EH (cell line): ENCODE results near the gene DICER1.

ENCODE experiments used
- DNase-seq: peaks from one replicate; pipeline ENCODE4 v3.0.0-alpha.2; 2015; ENCODE audit warnings: low read depth

The DICER1 gene

DNA sequence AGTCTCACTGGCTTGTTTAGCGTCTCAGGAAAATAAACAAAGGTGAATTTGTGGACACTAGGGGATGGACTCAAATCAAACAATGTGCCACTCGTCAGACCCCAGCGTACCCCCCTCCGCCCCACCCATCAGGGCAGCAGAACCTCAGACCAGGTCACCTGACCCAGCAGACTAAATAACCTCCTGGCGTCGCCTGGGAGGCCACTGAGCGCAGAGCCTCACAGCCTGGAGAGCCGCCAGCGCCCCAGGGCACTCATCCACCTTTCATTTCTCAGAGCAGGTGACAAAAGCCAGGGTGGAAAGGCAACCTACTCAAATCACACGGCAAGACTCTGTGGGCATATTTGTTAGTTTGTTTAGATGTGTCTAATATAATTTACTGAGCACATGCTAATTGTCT, 100.9 kb downstream of the DICER1 start:
- DNase-seq = no peak

DNA sequence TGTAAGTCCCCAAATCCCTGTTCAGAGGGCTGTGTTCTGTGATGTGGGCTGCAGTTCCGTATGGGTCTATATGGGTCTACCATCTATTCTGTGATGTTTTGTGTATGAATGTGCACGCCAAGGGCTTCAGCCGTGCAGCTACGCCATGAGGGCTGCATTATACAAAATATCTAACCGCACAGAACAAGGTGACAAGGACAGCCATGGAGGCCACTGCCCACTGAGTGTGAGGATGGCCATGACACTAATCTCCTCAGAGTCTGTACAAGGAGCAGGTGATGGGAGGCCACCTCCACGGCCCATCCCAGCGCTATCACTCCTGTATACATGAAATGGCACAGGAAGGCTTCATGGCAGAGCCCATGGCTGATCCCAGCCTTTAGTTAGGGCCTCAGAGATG, 102.0 kb downstream of the DICER1 start:
- DNase-seq = no peak

DNA sequence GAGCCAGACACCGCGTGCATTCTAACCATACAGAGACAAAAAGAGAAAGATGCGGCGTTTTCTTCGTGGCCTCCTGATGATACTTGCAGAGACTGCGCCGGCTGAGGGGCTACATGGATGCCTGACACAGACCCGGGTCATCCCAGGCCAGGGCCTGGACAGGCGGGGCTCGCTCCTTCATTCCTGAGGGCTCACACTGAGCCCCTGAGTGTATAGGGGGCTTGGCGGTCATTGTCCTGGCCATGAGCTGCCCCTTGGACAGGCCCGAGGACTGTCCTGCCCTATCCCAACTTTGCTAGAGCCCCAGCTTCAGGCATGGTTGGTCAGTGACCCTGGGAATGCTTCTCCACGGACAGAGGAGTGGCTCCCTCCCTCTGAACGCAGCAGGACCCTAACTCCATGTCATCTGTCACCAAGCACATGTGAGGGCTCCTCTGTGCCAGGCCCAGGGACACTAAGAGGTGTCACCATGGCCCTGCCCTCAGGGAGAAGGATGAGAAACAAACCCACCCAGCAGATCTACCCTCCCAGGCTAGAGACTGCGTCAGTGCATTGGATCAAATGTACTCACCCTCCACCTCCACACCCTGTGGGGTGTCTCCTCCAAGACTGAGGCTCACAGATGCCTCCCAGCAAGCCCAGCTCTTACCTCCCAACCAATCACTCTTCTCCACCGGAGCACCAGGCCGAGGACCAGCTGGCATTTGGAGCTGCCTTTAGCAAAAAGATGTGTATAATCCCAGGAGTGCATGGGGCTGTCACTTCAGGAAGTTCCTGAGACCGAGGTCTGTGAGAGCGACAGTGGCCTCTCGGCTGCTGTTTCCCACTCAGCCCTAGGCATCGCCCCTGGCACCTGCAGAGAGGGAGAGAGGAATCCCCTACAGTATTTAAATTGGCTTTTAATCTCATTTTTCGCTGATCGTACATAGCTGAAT, 102.7 kb downstream of the DICER1 start:
- no peak for DNase-seq

DNA sequence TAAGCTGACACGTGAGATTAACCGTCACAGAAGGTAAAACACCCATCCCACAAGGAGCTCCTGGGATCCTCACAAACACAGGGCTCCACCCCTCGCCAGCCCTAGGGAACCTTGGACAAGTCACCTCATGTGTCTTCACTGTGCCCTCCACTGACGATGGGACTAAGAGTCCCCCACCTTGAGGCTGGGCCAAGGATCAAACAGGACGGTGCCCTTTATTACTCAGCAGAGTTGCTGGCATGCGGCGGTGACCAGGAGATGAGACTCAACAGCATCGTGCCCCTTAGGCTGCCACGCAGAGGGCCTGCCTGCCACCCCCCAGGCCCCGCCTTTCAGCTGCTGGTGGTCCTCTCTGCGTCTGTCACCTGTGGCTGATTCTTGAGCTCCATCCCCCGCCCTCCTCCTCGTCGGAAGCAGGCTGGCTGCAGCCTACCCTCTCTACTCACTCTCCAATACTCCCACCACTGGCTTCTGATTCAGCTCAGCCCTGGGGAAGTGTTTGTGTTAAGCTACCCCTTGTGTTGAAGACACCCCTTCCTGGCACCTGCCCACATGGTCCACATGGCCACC, 105.2 kb downstream of the DICER1 start:
- DNase-seq = no peak

DNA sequence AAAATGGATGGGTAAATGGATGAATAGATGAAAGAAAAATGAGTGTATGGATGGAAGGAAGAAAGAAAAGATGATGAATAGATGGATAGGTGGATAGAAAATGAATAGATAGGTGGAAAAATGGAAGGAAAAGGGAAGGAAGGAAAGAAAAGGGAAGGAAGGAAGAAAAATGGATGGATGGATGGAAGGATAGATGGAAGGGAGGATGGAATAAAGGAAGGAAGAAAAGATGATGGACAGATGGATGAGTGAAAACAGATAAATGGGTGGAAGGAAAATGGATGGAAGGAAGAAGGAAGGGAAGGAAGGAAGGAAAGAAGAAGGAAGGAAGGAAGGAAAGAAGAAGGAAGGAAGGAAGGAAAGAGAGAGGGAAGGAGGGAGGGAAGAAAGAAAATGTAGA, 107.4 kb downstream of the DICER1 start:
- DNase-seq = no peak

DNA sequence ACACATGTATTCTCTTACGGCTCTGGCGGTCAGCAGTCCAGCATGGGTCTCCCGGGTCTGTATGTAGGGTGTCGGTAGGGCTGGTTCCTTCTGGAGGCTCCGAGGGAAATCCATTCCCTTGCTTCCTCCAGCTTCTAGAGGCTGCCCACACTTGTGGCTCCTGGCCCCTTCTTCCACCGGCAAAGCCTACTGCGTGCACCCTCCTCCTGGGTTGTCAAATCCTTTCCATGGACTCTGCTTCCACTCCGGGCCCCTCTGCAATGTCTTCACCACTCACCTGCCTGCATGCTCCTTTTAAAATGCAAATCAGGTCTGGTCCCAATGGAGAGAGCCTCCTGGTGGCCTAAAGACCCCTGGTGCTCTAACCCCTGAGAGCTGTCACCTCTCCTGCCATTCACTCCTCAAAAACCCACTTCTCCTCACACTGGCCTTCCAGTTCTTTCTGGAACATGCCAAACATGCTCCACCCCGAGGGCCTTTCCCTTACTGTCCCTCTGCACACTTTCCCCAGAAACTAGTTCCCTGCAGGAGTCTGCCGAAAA, 108.5 kb downstream of the DICER1 start:
- no peak for DNase-seq

DNA sequence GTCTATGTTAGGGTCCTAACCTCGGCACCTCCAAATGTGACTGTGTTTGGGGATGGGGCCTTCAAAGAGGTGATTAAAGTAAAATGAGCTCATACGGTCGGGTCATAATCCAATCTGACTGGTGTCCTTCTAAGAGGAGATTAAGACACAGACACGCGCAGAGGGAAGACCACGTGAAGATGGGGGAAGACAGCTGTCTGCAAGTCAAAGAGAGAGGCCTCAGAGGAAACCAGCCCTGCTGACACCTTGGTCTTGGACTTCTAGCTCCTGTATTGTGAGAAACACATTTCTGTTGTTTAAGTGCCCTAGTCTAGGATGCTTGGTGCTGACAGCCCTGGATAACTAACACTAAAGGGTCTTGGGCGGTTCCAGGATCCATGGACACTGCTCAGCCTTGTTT, 109.6 kb downstream of the DICER1 start:
- DNase-seq = no peak

DNA sequence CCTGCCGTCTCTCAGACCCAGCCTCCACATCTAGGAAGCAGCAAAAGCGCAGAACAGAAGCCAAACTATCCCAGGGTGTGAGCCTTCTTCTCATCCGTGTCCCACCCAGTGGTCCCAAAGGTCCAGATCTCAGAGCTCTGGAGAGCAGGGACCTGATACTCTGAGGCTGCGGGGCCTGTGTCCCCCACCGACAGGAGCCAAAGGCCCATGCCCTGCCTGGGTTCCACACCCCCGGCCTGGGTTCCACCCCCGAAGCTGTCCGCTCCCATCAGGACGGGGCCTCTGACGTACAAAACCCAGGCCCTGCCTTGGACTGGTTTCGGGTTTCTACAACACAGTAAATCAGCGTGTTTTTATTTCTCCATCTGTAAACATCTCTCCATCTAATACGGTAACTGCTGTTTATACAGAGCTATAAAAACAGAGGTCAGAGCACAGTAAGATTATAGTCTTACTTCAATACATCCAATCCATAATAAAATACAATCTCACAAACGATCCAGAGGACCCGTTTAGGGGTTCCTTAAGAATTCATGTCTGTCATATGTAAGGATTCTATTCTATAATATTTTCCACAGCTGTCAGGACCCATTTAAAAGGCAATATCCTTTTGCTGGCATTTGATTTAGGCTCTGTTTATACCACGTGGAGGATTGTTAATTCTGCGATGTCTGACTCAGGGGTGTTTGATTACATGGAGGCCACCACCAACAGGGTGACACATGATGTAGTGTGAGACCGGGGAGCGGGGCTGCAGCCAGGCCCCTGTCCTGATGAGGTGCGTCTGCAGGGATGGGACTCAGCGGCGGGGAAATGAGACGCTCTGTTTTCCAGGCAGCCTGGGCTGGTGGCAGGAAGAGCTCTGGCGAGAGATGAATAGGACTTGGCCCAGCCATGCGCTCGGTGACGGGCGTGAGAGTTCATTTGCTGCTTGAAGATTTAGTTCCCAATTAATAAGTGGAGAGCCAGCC, 110.3 kb downstream of the DICER1 start:
- DNase-seq = peak; percentile 3

DNA sequence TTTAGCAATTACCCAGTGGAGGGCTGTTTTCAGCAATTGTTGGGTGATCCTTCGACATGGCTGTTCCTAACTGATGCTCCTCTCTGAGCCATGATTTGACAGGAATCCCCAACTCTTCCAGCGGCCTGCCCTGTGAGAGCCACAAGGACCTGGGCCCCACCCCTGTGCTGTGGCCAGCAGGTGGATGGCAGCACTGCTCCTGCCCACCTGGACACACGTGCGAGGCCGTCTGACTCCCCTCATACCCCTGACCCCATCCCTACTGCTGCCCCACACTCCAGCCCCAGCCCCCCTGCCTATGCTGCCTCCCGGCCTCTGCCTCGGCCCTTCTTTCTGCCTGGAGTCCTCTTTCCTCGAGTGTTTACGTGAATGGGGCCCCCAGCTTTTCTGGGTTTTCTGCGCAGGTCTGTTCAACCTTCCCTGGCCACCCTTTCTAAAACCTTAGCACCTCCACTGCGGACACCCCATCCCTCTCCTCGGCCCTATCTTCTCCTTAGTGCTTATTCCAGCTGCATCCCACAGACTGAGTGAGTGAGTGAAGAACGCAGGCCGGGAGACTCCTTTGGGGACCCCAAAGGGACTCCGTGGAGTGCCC, 111.4 kb downstream of the DICER1 start:
- DNase-seq = no peak

DNA sequence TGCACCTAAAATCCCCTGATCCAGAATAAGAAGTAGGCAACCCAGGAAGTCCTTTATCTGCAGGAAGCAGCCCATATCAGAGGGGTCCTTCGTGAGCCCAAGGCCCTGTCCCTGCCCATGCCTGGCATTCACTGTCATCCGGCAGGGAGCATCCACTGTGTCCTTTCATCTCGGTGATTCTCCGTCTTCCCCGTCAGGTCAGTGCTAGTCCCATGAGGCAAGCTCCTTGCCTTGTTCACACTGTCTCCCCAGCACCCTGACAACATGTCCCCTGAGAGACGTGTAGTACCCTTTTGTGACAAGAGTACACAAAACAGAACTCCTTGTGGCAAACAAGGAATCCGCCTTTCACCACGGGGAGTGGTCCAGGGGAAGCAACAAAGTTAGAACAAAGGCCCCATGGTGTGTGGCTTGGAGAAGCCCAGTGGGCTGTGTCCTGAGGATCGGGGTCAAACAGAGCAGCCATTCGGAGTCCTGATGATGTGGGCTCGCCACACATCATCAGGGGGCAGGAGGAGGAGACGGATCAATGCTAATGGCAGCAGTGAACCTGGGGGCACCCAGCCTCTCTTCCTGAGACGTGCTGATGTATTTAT, 112.1 kb downstream of the DICER1 start:
- DNase-seq = no peak

DNA sequence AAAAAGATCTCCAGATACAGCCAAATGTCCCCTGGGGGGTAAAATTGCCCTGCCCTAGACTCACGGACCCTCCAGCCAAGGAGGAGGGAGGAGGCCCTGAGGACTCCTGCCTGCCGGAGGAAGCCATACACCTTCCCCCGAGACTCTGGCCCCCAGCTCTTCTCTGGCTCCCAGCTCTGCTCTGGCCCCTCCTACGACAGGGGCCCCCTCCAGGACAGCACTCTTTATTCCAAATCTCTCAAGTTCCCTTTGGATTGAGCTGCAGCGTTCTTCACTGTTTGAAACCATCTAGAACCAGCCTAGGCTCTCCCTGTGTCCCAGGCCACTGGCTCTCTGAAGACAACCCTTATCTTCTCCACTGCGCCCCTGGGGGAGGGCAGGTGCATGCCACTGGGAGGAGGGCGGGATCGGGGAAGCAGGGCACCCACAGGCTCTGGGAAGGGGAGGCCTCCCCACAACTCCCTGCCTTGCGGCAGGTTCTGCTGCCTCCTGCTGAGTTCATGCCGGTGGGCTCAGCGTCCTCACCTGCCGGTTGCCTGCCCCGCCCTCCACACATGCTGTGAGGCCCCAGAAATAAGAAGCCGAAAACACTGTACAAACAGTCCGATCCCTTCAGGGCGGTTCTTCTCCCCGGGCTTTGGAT, 112.7 kb downstream of the DICER1 start:
- no peak for DNase-seq

DNA sequence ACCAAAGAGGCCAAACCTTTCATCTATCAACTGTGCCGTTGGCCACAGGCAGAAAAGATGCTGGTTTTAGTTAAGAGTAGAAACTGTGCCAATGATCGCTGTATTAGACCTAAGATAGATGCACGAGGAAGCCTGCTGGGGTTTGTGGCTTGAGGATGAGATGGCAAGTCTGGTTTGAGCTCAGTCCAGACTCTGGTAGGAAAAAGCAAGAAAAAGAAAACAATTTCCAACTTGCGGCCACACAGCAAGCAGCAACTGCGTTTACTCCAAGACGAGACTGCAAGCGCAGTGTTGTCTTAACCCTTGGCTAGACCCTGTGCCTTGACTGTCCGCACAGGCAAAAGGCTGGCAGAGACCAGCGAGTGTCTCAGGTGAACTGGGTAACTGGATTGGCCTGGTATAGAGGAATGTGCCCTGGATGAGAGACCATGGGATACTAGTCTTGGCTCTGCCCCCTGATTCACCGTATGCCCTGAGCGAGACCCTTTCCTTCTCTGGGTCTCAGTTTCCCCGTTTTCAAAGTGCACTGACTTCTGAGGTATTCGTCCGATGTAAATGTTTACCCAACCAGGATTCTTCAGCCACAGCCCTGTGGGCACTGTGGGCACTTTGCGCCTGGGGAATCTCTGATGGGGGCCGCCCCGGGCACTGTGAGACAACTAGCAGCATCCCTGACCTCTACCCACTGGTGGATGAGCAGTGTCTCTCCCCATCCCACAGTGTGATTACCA, 113.4 kb downstream of the DICER1 start:
- DNase-seq = no peak

DNA sequence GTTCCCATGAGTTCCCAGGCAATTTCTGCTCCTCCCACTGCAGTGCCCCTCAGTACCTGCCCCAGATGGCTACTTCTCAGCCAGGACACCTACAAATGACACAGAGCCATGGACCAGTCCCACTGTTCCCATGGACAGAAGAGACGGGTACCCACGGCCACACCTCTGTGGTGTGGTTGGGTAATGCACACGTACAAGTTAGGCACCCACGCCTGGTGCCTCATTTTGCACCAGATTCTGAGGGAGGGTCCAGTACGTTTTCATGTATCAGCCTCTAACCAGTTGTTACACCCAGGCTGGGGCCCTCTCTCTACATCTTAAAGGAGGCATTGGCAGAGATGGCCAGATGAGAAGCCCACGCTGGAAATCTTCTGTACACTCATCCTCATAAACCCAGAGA, 114.0 kb downstream of the DICER1 start:
- no peak for DNase-seq

DNA sequence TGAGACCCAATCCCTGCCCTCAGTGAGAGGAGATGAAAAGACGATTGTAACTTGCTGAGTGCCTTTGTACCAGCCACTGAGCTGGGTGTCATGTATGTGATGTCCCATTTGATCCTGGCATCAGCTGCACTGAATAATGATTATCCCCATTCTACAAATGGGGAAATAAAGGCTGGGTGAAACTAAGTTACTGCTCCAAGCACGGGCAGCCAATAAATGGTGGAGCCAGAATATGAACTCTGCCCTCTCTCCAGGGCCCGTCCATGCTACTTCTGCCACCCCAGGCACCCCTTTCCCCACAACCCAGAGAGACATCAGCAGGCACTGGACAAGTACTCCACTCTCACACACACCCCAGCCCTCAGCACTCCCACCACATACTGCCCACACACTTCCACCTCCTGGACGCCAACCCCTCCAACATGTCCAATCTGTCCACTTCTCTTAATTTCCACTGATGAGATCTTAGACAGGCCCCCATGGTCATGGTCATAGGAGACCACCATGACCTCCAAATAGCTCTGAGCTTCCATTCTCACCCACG, 115.8 kb downstream of the DICER1 start:
- DNase-seq = no peak

DNA sequence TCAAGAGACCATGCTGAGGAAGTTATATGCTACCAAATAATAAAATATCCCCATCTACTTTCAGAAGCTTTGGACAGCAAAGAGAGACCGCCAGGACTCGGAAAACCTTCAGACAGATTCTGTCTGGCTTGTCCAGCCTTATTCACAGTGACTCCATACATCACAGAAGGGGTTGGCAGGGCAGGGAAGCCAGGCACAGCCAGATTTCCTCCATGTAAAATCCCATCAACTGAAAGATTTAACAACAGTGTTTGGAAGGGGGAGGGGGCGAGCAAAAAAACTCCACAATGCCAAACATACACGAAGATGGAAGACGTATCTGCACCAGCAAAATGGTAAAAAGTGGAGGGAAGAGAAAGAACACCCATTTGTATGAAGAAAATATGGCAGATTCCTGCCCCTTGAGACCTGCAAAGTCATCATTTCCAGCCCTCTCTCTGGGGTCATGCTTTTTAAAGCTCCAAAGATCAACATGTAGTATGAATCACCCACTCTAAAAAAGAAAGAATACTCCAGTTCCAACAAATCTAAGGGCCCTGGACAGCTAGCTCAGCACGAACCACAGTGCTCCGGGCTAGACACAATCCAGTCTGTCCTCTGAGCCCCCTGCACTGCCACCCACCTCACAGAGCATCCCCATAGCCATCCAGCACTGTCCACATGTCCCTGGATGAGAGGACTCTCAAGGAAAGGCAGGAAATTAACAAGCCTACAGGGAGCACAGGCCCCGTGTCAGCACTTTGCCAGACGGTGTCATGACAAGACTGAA, 116.4 kb downstream of the DICER1 start:
- DNase-seq = no peak

DNA sequence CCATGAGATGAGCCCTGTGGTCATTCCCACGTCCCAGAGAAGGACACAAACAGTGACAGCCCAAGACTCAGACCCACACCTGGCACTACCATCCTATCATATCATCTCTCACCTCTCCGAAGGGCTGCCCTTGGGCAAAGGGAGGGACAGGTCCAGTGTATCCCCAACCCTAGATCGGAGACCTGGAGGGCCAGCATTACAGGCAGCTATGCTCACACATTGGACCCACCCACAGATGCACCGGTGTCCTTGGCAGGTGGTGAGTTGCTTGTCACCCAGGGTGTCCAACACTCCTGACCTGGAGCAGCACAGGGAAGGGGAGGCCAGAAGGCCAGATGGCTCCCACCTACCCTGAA, 117.4 kb downstream of the DICER1 start:
- no peak for DNase-seq

DNA sequence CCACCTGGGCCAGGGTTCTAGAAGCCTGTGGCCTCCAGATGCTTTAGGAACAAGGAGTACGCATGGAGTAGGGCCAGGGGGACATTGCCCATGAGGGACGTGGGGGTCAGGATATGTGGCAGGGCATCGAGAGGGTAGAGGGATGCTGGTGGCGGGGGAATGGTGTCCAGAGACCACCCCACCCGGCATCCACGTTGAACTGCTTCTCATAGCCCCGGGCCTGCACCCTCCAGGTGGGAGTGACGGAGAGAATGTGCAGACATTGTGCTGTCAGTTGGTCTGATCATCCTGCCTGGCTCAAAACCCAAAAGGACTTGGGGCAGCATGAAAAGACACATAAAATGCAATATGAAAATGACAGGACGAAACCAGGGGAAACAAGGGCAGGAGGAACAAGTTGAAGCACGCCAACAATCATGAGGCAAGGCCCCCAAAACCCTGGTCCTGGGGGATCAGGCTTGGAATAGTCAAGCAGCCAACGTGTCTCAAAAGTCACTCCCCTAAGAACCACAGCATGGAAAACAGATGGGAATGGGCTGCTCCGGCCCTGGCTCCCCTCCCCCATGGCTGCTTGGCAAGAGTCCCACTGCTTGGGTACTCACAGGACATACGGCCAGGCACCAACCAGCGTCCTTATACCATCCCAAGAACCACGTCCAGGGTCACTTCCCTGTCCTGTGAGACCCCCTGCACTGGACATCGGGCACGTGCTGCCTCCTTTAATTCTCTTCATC, 117.9 kb downstream of the DICER1 start:
- no peak for DNase-seq

DNA sequence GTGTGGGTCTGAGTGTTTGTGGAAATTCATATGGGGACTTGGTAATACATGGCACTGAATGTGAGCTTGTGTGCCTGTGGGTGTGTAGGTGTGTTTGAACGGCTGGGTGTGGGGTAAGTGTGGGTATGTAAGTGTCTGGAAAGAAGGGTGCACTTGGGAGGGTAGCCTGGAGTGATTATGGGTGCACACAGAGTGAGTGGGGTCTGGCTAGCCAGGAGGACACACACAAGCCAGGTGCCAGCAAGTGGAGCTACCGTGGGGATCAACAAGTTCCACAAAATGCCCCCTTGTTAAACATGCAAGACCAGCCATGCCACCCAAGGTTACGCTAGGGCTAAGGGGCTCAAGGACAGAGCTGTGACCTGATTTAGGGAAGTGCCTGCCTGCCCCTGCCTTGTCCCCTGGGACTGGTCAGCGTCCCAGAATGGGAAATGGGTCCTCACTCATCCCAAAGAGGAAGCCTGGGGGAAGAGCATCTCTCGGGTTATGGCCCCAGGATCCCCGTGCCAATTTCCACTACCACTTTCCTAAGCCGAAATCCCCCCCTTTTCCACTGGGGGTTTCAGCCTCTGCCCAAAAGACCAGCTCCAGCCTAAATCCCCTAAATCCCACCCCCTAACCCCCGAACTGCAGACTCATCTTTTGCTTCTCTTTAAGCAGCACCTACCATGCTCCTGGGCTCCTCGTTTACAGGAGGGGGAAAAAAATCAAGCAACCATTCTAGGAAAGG, 118.6 kb downstream of the DICER1 start:
- DNase-seq = no peak
